ENCODE results near the gene PPP2R1B. TPM values are rescaled to one million over a fixed set of nuclear protein-coding genes. Genes with fewer than 3 reads are reported as not detected.

The PPP2R1B gene
- total RNA-seq, 4 donors from 2014 or later, result 11.1 to 21.9 (median 20.5) TPM

GRCh38 chr11:111733016-111733415 is 33.2 kb downstream of the PPP2R1B start:
- Histone ChIP-seq H3K27me3 (no peaks in the 10 kb centered on the region), H3K27ac (peak overlapping the region; percentile 94 to 97 (median 96)), H3K36me3 (peaks cover 0 to under 1% of the 10 kb centered on the region in 2 donors), H3K4me1 (peaks cover 24 to 93% (median 75%) of the 10 kb centered on the region in 3 donors), H3K9me3 (no peaks in the 10 kb centered on the region), H3K4me3 (no peak overlapping the region)
- no peak for TF ChIP-seq EP300 (IDR thresholded peaks at IDR 0.05)
- peak in 1 of 2 donors; percentile 9 for TF ChIP-seq POLR2A (IDR thresholded peaks at IDR 0.05)
- TF ChIP-seq POLR2AphosphoS5 (IDR thresholded peaks at IDR 0.05), result peak; percentile 70
- peak; percentile 50 for ATAC-seq
- 0% methylated on average over 2 of the region's 7 CpGs; no CpG with 5 or more reads in 1 of the 2 donors for WGBS, 2 donors (ENCODE audit: low coverage in 1 of 2)

- no peak for ATAC-seq
- Histone ChIP-seq H3K9me3 (no peaks in the 10 kb centered on the region), H3K4me1 (peaks cover 20 to 81% (median 63%) of the 10 kb centered on the region in 3 donors), H3K27ac (peak overlapping the region; percentile 94 to 97 (median 96)), H3K36me3 (peaks cover 0 to 13% of the 10 kb centered on the region in 2 donors), H3K4me3 (no peak overlapping the region), H3K27me3 (no peaks in the 10 kb centered on the region)
- WGBS, 2 donors (ENCODE audit: low coverage in 1 of 2), result 43 to 80% methylated on average over 1 to 2 of the region's 5 CpGs
- TF ChIP-seq POLR2A (IDR thresholded peaks at IDR 0.05), result no peak
- TF ChIP-seq, protein P1, sequence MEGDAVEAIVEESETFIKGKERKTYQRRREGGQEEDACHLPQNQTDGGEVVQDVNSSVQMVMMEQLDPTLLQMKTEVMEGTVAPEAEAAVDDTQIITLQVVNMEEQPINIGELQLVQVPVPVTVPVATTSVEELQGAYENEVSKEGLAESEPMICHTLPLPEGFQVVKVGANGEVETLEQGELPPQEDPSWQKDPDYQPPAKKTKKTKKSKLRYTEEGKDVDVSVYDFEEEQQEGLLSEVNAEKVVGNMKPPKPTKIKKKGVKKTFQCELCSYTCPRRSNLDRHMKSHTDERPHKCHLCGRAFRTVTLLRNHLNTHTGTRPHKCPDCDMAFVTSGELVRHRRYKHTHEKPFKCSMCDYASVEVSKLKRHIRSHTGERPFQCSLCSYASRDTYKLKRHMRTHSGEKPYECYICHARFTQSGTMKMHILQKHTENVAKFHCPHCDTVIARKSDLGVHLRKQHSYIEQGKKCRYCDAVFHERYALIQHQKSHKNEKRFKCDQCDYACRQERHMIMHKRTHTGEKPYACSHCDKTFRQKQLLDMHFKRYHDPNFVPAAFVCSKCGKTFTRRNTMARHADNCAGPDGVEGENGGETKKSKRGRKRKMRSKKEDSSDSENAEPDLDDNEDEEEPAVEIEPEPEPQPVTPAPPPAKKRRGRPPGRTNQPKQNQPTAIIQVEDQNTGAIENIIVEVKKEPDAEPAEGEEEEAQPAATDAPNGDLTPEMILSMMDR (IDR thresholded peaks at IDR 0.05), result no peak
- no peak for TF ChIP-seq POLR2AphosphoS5 (IDR thresholded peaks at IDR 0.05)
Measured at GRCh38 chr11:111731821-111732220, 34.4 kb downstream of the PPP2R1B start.

DNA sequence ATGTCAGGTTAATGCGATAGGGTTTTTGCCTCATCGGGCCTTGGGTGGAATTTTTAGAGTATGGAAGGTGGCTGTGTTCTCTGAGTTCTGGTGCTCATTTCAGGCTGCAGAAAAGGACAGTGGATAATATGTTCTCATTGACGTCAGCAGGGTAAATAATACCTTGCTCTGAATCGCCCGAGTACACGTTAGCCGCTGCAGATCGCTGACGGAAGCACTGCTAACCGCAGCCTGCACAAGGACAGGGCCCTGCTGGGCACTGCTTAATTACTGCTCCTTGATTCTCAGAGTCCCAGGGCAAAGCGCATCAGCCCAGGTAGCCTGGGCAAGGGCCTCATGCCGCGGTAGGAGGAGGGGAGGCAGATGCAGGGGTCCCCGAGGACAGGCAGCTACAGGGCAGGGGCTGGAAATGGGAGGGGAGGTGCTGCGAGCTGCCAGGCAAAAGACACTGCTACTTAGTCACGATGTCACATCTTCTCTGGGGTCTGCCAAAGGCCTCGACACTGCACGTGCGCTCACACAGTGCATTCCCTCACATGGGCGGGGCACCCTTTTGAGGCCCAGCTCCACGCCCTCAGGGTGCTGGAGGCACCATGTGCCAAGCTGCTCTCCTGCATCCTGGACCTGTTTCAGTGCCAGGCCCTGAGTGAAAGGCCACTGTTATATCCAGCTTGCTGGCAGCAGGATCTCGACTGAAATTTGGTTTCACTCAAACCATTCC is 35.2 kb downstream of the PPP2R1B start:
- ATAC-seq, result no peak
- WGBS, 2 donors (ENCODE audit: low coverage in 1 of 2), result 77 to 88% methylated on average over 3 to 5 of the region's 22 CpGs
- Histone ChIP-seq H3K9me3 (no peaks in the 10 kb centered on the region), H3K4me3 (no peak overlapping the region), H3K27me3 (no peaks in the 10 kb centered on the region), H3K36me3 (peaks cover 0 to 21% of the 10 kb centered on the region in 2 donors), H3K27ac (peak overlapping the region in 3 of 4 donors; percentile 94 to 97 (median 94)), H3K4me1 (peaks cover 14 to 73% (median 55%) of the 10 kb centered on the region in 3 donors)
- TF ChIP-seq, protein P1 (IDR thresholded peaks at IDR 0.05), result no peak
- TF ChIP-seq EP300 (IDR thresholded peaks at IDR 0.05), result no peak
- peak; percentile 2 for TF ChIP-seq POLR2AphosphoS5 (IDR thresholded peaks at IDR 0.05)

GRCh38 chr11:111729831-111730311 is 36.3 kb downstream of the PPP2R1B start:
- Histone ChIP-seq H3K27me3 (no peaks in the 10 kb centered on the region), H3K4me1 (peaks cover 13 to 61% (median 51%) of the 10 kb centered on the region in 3 donors), H3K4me3 (no peak overlapping the region), H3K36me3 (peaks cover 0 to 32% of the 10 kb centered on the region in 2 donors), H3K9me3 (no peaks in the 10 kb centered on the region), H3K27ac (peak overlapping the region in 3 of 4 donors; percentile 61 to 94 (median 66))
- WGBS, 2 donors (ENCODE audit: low coverage in 1 of 2), result 29% methylated on average over 6 of the region's 9 CpGs; no CpG with 5 or more reads in 1 of the 2 donors
- TF ChIP-seq, protein P1 (IDR thresholded peaks at IDR 0.05), result no peak
- TF ChIP-seq EP300 (IDR thresholded peaks at IDR 0.05), result no peak
- TF ChIP-seq POLR2AphosphoS5 (IDR thresholded peaks at IDR 0.05), result no peak
- no peak for TF ChIP-seq POLR2A (IDR thresholded peaks at IDR 0.05)
- no peak for ATAC-seq

DNA sequence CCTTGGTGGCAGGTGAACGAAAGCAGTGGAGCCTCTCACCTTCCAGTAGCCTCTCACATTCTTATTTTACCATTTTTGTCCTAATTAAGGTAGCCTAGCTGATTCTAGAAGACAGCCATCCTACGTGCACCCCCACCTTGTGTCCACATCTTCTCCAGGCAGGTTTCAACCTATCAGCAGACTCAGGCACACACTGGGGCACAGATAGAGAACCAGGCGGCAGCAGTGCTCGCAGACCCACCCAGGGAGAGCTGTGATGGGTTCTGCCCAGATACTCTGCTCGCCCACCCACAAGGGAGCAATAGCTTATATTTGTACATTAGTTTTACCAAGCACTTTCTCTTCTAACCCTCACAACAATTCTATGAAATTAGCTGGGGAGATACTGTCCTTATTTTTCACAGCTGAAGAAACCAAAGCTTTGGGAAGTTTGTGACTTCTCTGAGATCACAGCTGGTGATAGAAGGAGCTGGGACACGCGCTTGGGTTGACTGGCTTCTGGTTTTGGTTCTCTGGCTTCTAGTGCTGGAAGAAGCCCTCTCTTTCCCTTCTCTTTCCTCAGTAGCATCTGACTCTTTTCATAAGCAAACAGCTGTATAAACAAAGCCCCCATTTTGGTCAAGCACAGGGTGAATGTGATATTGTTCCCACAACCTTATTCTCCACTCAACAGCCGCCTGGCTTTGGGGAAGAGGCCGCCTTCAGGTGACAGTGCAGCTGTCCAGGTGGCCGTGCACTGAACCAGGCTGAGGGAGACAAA is 36.9 kb downstream of the PPP2R1B start:
- Histone ChIP-seq H3K4me1 (peaks cover 8 to 55% (median 45%) of the 10 kb centered on the region in 3 donors), H3K27me3 (no peaks in the 10 kb centered on the region), H3K36me3 (peaks cover 0 to 39% of the 10 kb centered on the region in 2 donors), H3K27ac (peak overlapping the region in 3 of 4 donors; percentile 61 to 94 (median 66)), H3K9me3 (no peaks in the 10 kb centered on the region), H3K4me3 (no peak overlapping the region)
- TF ChIP-seq POLR2AphosphoS5 (IDR thresholded peaks at IDR 0.05) (no peak), POLR2A (IDR thresholded peaks at IDR 0.05) (no peak), EP300 (IDR thresholded peaks at IDR 0.05) (no peak)
- TF ChIP-seq, protein P1 (IDR thresholded peaks at IDR 0.05), result no peak
- no peak for ATAC-seq
- WGBS, 2 donors (ENCODE audit: low coverage in 1 of 2), result 64 to 67% methylated on average over 3 to 4 of the region's 10 CpGs
